H1 (cell line): ENCODE measurements around the gene COL27A1. TPM values are rescaled to one million over a fixed set of nuclear protein-coding genes. Genes with fewer than 3 reads are reported as not detected.

Experiments used
- CTCF ChIA-PET: fragments of 300-600 bp; sonication (Branson Sonifier 250); formaldehyde crosslinking; loops from one replicate; lab custom pipeline; 2021; ENCODE audit not compliant: partially characterized antibody; lab: Charles Lee
- POLR2A ChIA-PET: fragments of 300-600 bp; sonication (Branson Sonifier 250); formaldehyde crosslinking; loops from one replicate; lab custom pipeline; 2021; ENCODE audit warnings: inconsistent platforms; ENCODE audit not compliant: partially characterized antibody; lab: Charles Lee
- DNase-seq, 2 experiments: peaks; one replicate each; pipeline versions ENCODE4 v3.0.0 to v3.0.0-alpha.2; 2010 to 2022; ENCODE audit warnings: low spot score in 2 of 2, low read depth in 1 of 2, mixed read lengths in 1 of 2
- FAIRE-seq: peaks from 2 replicates; lab custom pipeline; 2011; peaks lifted over from hg19 to GRCh38; lab: Jason Lieb, UNC
- H2AFZ ChIP-seq: 2 replicates; pipeline ENCODE4 v1.8.1; 2012; ENCODE audit warnings: low read length, inconsistent platforms
- H2AK5ac ChIP-seq: 2 replicates; pipeline ENCODE4 v1.6.1; 2013; ENCODE audit warnings: low read depth, low read length
- H2BK120ac ChIP-seq: replicated peaks from 2 replicates; pipeline ENCODE3; 2013; ENCODE audit warnings: low read depth, low read length, inconsistent platforms
- H2BK12ac ChIP-seq: 2 replicates; pipeline ENCODE4 v1.6.1; 2013; ENCODE audit warnings: low read depth, low read length
- H2BK15ac ChIP-seq: 2 replicates; pipeline ENCODE4 v1.6.1; 2013; ENCODE audit warnings: low read length
- H2BK20ac ChIP-seq: 2 replicates; pipeline ENCODE4 v1.6.1; 2013; ENCODE audit warnings: low read length
- H2BK5ac ChIP-seq: 2 replicates; pipeline ENCODE4 v1.6.1; 2013; ENCODE audit warnings: low read depth, low read length
- H3K14ac ChIP-seq: 2 replicates; pipeline ENCODE4 v1.6.1; 2013; ENCODE audit warnings: inconsistent platforms; ENCODE audit not compliant: insufficient read length
- H3K18ac ChIP-seq: 2 replicates; pipeline ENCODE4 v1.6.1; 2013; ENCODE audit warnings: low read length; ENCODE audit errors: extremely low read depth
- H3K23ac ChIP-seq: 2 replicates; pipeline ENCODE4 v1.6.1; 2013; ENCODE audit warnings: inconsistent platforms; ENCODE audit not compliant: insufficient read length
- H3K23me2 ChIP-seq: 2 replicates; pipeline ENCODE4 v1.6.1; 2013; ENCODE audit warnings: low read depth, low read length
- H3K27ac ChIP-seq: 2 replicates; pipeline ENCODE4 v1.6.1; 2011; ENCODE audit warnings: low read depth, low read length, inconsistent platforms
- H3K27me3 ChIP-seq, 4 experiments: replicated peaks in 1 of 4; 1 replicate in 1 of 4; 2 replicates in 3 of 4; pipeline versions ENCODE4 v1.6.1 to v1.8.1; 2011 to 2013; ENCODE audit warnings: low read length in 3 of 4, mild to moderate bottlenecking in 3 of 4, inconsistent platforms in 2 of 4, mixed read lengths in 2 of 4, moderate library complexity in 1 of 4; ENCODE audit not compliant: control insufficient read depth in 3 of 4, insufficient read depth in 3 of 4; ENCODE audit errors: extremely low read depth in 1 of 4
- H3K36me3 ChIP-seq, 4 experiments: 2 replicates each; pipeline versions ENCODE4 v1.6.1 to v1.8.1; 2011 to 2013; ENCODE audit warnings: mild to moderate bottlenecking in 4 of 4, low read length in 3 of 4, moderate library complexity in 2 of 4, control low read depth in 1 of 4, inconsistent platforms in 1 of 4; ENCODE audit not compliant: insufficient read depth in 4 of 4, control insufficient read depth in 2 of 4
- H3K4ac ChIP-seq: replicated peaks from 2 replicates; pipeline ENCODE3; 2013; ENCODE audit warnings: low read length, low read depth, mixed read lengths, inconsistent platforms; ENCODE audit not compliant: insufficient read length
- H3K4me1 ChIP-seq, 4 experiments: replicated peaks in 1 of 4; 1 replicate in 1 of 4; 2 replicates in 3 of 4; pipeline versions ENCODE4 v1.6.1 to v1.8.1; 2011 to 2013; ENCODE audit warnings: low read length in 3 of 4, inconsistent platforms in 2 of 4, mixed read lengths in 1 of 4; ENCODE audit not compliant: insufficient read depth in 4 of 4, control insufficient read depth in 3 of 4
- H3K4me2 ChIP-seq, 2 experiments: 2 replicates each; pipeline versions ENCODE4 v1.6.1 to v1.8.1; 2011 to 2013; ENCODE audit warnings: low read depth in 2 of 2, low read length in 2 of 2, control low read depth in 1 of 2, inconsistent platforms in 1 of 2, mild to moderate bottlenecking in 1 of 2; ENCODE audit not compliant: insufficient read depth in 1 of 2
- H3K4me3 ChIP-seq, 4 experiments: fragments of 200-600, 300-600 bp in 1 of 4; sonication (generic), shearing (Covaris generic), sonication (Bioruptor Twin) in 1 of 4; 2 replicates each; pipeline versions ENCODE4 v1.5.1 to v1.8.1; 2011 to 2016; ENCODE audit warnings: low read length in 4 of 4, low read depth in 3 of 4, control low read depth in 2 of 4, inconsistent platforms in 2 of 4, mild to moderate bottlenecking in 2 of 4, mixed read lengths in 1 of 4, moderate library complexity in 1 of 4; ENCODE audit not compliant: insufficient read depth in 2 of 4; ENCODE audit errors: extremely low read depth in 1 of 4
- H3K56ac ChIP-seq: replicated peaks from 2 replicates; pipeline ENCODE3; 2013; ENCODE audit warnings: low read depth, mild to moderate bottlenecking, mixed read lengths, low read length, inconsistent platforms; ENCODE audit not compliant: insufficient read length
- H3K79me1 ChIP-seq: 2 replicates; pipeline ENCODE4 v1.6.1; 2013; ENCODE audit warnings: low read depth, low read length, control low read depth
- H3K79me2 ChIP-seq, 2 experiments: 2 replicates each; pipeline versions ENCODE4 v1.6.1 to v1.8.1; 2012 to 2013; ENCODE audit warnings: low read length in 2 of 2, mild to moderate bottlenecking in 2 of 2, inconsistent platforms in 1 of 2; ENCODE audit not compliant: insufficient read depth in 2 of 2, control insufficient read depth in 1 of 2
- H3K9ac ChIP-seq, 4 experiments: replicated peaks in 1 of 4; 1 replicate in 1 of 4; 2 replicates in 3 of 4; pipeline versions ENCODE4 v1.6.1 to v1.8.1; 2011 to 2013; ENCODE audit warnings: low read depth in 3 of 4, low read length in 3 of 4, control low read depth in 2 of 4, mild to moderate bottlenecking in 2 of 4, moderate library complexity in 2 of 4, inconsistent platforms in 1 of 4; ENCODE audit errors: extremely low read depth in 1 of 4
- H3K9me3 ChIP-seq, 2 experiments: 2 replicates each; pipeline versions ENCODE4 v1.6.1 to v1.8.1; 2012 to 2013; ENCODE audit warnings: mild to moderate bottlenecking in 2 of 2, moderate library complexity in 2 of 2, control low read depth in 1 of 2, inconsistent platforms in 1 of 2, low read depth in 1 of 2, low read length in 1 of 2, mixed read lengths in 1 of 2; ENCODE audit not compliant: insufficient read depth in 2 of 2
- H4K20me1 ChIP-seq, 2 experiments: replicated peaks in 1 of 2; 2 replicates each; pipeline versions ENCODE3 to v1.8.1; 2011 to 2013; ENCODE audit warnings: inconsistent platforms in 2 of 2, low read length in 2 of 2, mild to moderate bottlenecking in 1 of 2; ENCODE audit not compliant: insufficient read depth in 2 of 2, control insufficient read depth in 1 of 2
- H4K5ac ChIP-seq: 2 replicates; pipeline ENCODE4 v1.6.1; 2013; ENCODE audit warnings: low read length, low read depth, mixed read lengths, inconsistent platforms; ENCODE audit not compliant: insufficient read length
- H4K8ac ChIP-seq: 2 replicates; pipeline ENCODE4 v1.8.0; 2013; ENCODE audit warnings: mild to moderate bottlenecking, moderate library complexity, low read length, inconsistent platforms; ENCODE audit not compliant: insufficient read depth; ENCODE audit errors: extremely low read depth
- H4K91ac ChIP-seq: replicated peaks from 2 replicates; pipeline ENCODE3; 2013; ENCODE audit warnings: low read length, mixed read lengths, inconsistent platforms; ENCODE audit not compliant: insufficient read length
- CTBP2 ChIP-seq: IDR thresholded peaks from 2 replicates; pipeline ENCODE4 v1.7.0; 2011; ENCODE audit warnings: borderline replicate concordance, mild to moderate bottlenecking, moderate library complexity, mixed read lengths, low read length; ENCODE audit not compliant: insufficient read depth, insufficient read length
- JUN ChIP-seq: IDR thresholded peaks from 2 replicates; pipeline ENCODE4 v1.6.1; 2011; ENCODE audit warnings: low read depth, mild to moderate bottlenecking, improper control_type of control experiment, low read length
- JUND ChIP-seq: IDR thresholded peaks from 2 replicates; pipeline ENCODE4 v1.6.1; 2011; ENCODE audit warnings: mild to moderate bottlenecking, improper control_type of control experiment, low read length
- YY1 ChIP-seq: IDR thresholded peaks from 2 replicates; pipeline ENCODE4 v1.6.1; 2011; ENCODE audit warnings: low read depth, mild to moderate bottlenecking, low read length
- WGBS, 2 experiments: shearing (Covaris generic) in 1 of 2; methylation state at CpG; one replicate each; pipeline versions ENCODE4 v1.1.6 to v1.1.7; 2013 to 2015; ENCODE audit warnings: low lambda C conversion rate in 2 of 2, mixed read lengths in 2 of 2, inconsistent platforms in 1 of 2, low coverage in 1 of 2, missing lambda C conversion rate in 1 of 2; ENCODE audit not compliant: insufficient replicate concordance in 2 of 2, insufficient coverage in 1 of 2, insufficient read length in 1 of 2; ENCODE audit errors: extremely low coverage in 1 of 2, missing lambda C conversion rate in 1 of 2; 5-methylcytosine and 5-hydroxymethylcytosine counted together
- polyA plus RNA-seq, 7 experiments: library from polyadenylated mRNA; depleted of rRNA in 3 of 7; stranded (reverse) in 5 of 7; unstranded in 2 of 7; fragments of >200 nt in 5 of 7; fragments of 200-250 nt in 2 of 7; gene quantifications; 1 replicate in 5 of 7; 2 replicates in 1 of 7; 4 replicates in 1 of 7; pipeline versions ENCODE4 v1.2.1 to v1.2.3, GENCODE V29; 2011 to 2013; ENCODE audit warnings: missing spikeins in 2 of 7, mixed read lengths in 2 of 7
- total RNA-seq: library from RNA; stranded (reverse); fragmentation: NEBNext Ultra II Directional; extraction: Animal tissue kit (Norgen Biotek cat#: 25700); gene quantifications from 2 replicates; pipeline ENCODE4 v1.2.1, GENCODE V29; 2021

Gene COL27A1
- total and polyA plus RNA-seq, 2 of the 8 experiments (the other 6 are each of a cell fraction or from before 2014, with no cell fraction given): 15.1 to 22.8 TPM

DNA sequence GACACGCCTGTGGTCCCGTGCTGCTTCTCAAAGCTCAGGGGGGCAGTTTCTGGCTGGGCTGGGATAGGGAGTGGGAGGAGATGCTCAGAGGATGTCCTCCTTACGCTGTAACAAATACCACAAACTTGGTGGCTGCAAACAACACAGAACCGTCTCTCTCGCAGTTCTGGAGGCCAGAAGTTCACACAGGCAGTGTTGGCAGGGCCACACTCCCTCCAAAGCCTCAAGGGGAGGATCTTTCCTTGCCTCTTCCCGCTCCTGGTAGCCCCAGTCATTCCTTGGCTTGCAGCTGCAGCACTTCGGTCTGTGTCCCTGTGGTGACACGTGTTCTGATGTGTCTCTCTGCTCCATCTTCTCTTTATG, 157.2 kb downstream of the COL27A1 start:
- TF ChIP-seq JUN: no peak
- TF ChIP-seq JUND: no peak
- TF ChIP-seq CTBP2: no peak
- TF ChIP-seq YY1: no peak
- TF ChIP-seq, all 59 proteins: peak for 0
- H3K27me3 ChIP-seq: no peaks in the 10 kb centered on the region
- H3K36me3 ChIP-seq: no peaks in the 10 kb centered on the region; a peak in 2 of 8 replicates
- H2BK12ac ChIP-seq: no peak overlapping the region
- CTCF ChIA-PET: no interaction called here
- H3K79me2 ChIP-seq: no peaks in the 10 kb centered on the region
- 88% methylated on average over 7 of the region's 8 CpGs; no CpG with 5 or more reads in 1 of the 2 experiments for WGBS, 2 experiments
- H3K23ac ChIP-seq: no peak overlapping the region
- DNase-seq: no peak
- H4K20me1 ChIP-seq: no peaks in the 10 kb centered on the region
- H3K79me1 ChIP-seq: no peaks in the 10 kb centered on the region
- no peak overlapping the region for H2BK20ac ChIP-seq
- POLR2A ChIA-PET: no interaction called here
- H4K5ac ChIP-seq: no peak overlapping the region
- no peak overlapping the region for H3K14ac ChIP-seq
- no peaks in the 10 kb centered on the region for H3K9me3 ChIP-seq
- no peak overlapping the region for H3K4me2 ChIP-seq
- no peak overlapping the region for H2BK15ac ChIP-seq
- no peak overlapping the region for H3K9ac ChIP-seq
- no peak overlapping the region for H3K27ac ChIP-seq
- no peaks in the 10 kb centered on the region for H3K4me1 ChIP-seq
- no peak overlapping the region for H3K4ac ChIP-seq
- no peak overlapping the region for H3K56ac ChIP-seq
- H3K23me2 ChIP-seq: no peaks in the 10 kb centered on the region
- no peak overlapping the region; the same call in 1 of the 2 replicates for H3K18ac ChIP-seq
- H2BK120ac ChIP-seq: no peak overlapping the region
- no peak overlapping the region for H3K4me3 ChIP-seq
- H4K91ac ChIP-seq: no peak overlapping the region
- no peak overlapping the region for H2AK5ac ChIP-seq
- H2BK5ac ChIP-seq: no peak overlapping the region
- no peak overlapping the region for H2AFZ ChIP-seq
- FAIRE-seq: no peak
- no peak overlapping the region for H4K8ac ChIP-seq
